Endometrium (tissue), 2 donors: Measurements from ENCODE around the gene PSMD8.
"Not testable (repeated sequence)": the region's sequence is repeated elsewhere in the genome, so short reads cannot be mapped to it uniquely, and the experiment has no call there.

ENCODE experiments used
- FAIRE-seq: peaks from 2 replicates; lab custom pipeline; 2012; peaks lifted over from hg19 to GRCh38; lab: Jason Lieb, UNC
- donor health status: control.
- donor health status: control.

Gene PSMD8

GRCh38 chr19:38411041-38411712, 36.8 kb downstream of the PSMD8 start:
- no peak for FAIRE-seq

- FAIRE-seq, result not testable (repeated sequence)
Measured at GRCh38 chr19:38411898-38412297, 37.5 kb downstream of the PSMD8 start.

GRCh38 chr19:38412491-38412890, 38.1 kb downstream of the PSMD8 start:
- FAIRE-seq, result no peak

- FAIRE-seq, result no peak
Measured at GRCh38 chr19:38412961-38413360, 38.6 kb downstream of the PSMD8 start.

- FAIRE-seq, result no peak
Measured at GRCh38 chr19:38413416-38413815, 39.0 kb downstream of the PSMD8 start.

GRCh38 chr19:38417146-38417543, 42.8 kb downstream of the PSMD8 start:
- FAIRE-seq, result no peak

GRCh38 chr19:38417544-38418506, 43.5 kb downstream of the PSMD8 start:
- no peak for FAIRE-seq

- no peak for FAIRE-seq
Measured at GRCh38 chr19:38420935-38421334, 46.6 kb downstream of the PSMD8 start.

- FAIRE-seq, result no peak
Measured at GRCh38 chr19:38421856-38422255, 47.5 kb downstream of the PSMD8 start.

GRCh38 chr19:38422438-38422837, 48.1 kb downstream of the PSMD8 start:
- FAIRE-seq, result no peak

GRCh38 chr19:38424272-38424671, 49.9 kb downstream of the PSMD8 start:
- FAIRE-seq, result no peak

GRCh38 chr19:38425222-38425809, 50.9 kb downstream of the PSMD8 start:
- no peak for FAIRE-seq

GRCh38 chr19:38425810-38426466, 51.6 kb downstream of the PSMD8 start, which contains the start of gene RASGRP4:
TSS of gene RASGRP4 (minus strand) at chr19:38426219. CDS start at chr19:38426091, 128 bp downstream.
- no peak for FAIRE-seq

GRCh38 chr19:38427035-38427677, 52.8 kb downstream of the PSMD8 start:
- FAIRE-seq, result not testable (repeated sequence)

GRCh38 chr19:38429055-38429810, 54.9 kb downstream of the PSMD8 start:
- no peak for FAIRE-seq

GRCh38 chr19:38429811-38430156, 55.4 kb downstream of the PSMD8 start:
- no peak for FAIRE-seq

- FAIRE-seq, result no peak
Measured at GRCh38 chr19:38430931-38431330, 56.6 kb downstream of the PSMD8 start.

- no peak for FAIRE-seq
Measured at GRCh38 chr19:38433268-38433733, 58.9 kb downstream of the PSMD8 start, which contains the start of gene RYR1. TSS of gene RYR1 (plus strand) at chr19:38433691. CDS start at chr19:38433830, 139 bp downstream.
